NCI-H1694 (cell line): Measurements from ENCODE around the gene TGM4.
A peak's percentile ranks its signal among the peaks of the same experiment; 100 is the strongest.
"Not testable (repeated sequence)": the region's sequence is repeated elsewhere in the genome, so short reads cannot be mapped to it uniquely, and the experiment has no call there.

Source experiments
- DNase-seq: peaks from one replicate; lab custom pipeline; 2025; lab: John Stamatoyannopoulos, UW

TGM4 gene

DNA sequence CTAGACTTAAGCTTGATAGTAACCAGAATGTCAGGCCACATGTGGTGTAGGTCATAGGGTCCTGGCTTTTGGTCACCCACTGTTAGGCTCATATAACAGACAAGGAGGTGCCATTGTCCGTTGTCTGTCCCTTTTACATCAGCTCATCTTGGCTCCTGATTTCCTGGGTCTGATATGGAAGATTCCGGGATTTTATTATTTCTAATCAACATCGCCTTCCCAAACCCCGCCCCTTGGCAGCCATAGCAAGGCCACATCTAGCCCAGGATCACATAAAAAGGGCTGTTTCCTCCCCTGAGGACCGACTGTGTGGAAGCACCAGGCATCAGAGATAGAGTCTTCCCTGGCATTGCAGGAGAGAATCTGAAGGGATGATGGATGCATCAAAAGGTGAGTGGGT is at the start of gene TGM4:
TSS of gene TGM4 (plus strand) at position 301 of the 400 bp plus-strand sequence. CDS start at position 372, 71 bp downstream.
- no peak for DNase-seq

DNA sequence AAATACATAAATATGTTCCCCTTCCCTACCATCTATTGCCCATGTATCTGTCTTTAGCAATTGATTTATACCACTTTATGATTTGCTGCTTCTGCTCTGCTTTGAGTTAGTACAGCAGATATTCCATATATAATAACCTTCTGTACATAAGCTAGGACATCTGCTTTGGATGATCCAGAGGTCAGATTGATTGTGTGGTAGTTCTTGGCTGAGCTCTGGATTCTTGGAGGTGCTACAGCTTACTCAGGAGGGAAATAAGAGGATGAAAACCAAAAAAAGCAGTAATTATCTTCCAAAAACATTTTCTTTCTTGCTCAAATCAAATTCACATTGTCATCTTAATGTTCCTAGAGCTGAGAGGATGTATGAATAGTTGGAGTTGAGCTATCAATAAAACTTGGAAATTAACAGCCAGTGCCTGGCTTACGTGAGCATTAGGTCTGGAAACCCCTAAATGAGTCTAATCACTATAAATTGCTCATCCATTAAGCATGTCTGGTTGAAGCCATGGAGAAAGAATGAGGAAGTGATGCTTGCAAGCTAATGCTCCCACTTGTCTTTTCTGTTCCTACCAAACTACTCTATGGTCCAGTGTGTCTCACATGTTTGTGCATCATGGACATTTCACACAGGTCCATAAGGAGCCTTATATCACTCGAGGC is 49.0 kb upstream of the TGM4 start:
- DNase-seq = no peak

DNA sequence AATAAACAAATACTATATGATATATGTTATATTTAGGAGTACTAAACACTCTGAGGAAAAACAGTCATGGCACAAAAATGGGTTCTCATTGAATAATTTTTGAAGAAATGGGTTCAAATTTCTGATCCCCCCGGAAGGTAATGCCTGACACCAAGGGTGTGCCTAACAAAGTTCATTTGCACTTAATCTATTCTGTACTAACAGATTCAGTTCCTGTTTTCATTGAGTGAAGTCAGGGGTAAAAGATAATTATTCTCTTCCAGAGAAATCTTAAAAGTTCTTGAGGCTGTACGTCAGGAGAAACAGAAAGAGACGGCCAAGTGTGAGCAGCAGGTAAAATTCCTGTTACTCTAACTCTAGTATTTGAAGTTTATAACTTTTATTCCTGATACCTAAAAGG is 47.2 kb upstream of the TGM4 start:
- DNase-seq = no peak

DNA sequence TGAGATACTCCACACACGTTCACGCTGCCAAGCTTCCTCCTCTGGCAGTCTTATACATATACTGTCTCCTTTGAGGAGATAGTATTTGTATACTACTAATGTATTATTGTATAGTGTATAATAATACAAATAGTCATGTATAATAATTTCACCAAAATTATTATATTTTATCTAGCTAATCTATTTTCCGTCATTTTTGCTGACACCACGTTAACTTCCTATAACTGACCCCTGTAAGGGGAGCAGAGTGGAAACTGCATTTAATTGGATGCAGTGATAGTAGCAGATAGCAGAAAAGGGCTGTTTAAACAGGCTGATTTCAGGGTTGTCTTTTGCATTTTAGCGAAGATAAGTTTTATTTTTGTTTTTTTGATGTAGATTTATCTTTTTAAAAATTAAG is 43.2 kb upstream of the TGM4 start:
- DNase-seq = no peak

DNA sequence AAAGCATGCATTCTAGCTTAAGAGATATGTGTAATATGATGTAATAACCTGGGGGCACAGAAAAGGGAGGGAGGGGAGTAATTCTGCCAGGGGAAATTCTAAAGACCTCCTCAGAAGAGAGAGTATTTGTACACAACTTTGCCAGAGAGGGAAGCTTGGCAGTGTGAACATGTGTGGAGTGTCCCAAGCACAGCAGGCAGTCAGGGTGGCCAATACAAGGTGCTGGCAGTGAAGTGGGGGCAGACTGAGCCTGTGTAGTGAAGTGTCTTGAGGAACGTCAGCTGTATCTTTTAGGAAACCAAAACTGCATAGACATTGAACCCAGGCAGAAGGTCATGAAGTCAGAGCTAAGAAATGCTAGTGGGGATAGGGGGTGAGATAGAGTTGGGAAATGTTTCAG is 42.4 kb upstream of the TGM4 start:
- DNase-seq = no peak

DNA sequence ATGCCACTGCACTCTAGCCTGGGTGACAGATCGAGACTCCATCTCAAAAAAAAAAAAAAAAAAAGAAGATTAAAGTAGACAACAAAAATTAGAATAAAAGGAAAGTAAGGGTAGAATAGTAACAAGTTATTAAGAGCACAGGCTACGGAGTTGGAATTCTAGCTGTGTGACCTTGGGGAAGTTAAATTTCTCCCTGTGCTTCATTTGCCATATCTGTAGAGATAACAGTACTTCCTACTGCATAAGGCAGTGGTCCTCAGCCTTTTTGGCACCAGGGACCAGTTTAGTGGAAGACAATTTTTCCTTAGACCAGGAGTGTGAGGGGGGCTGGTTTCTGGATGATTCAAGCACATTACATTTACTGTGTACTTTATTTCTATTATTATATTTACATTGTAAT is 41.4 kb upstream of the TGM4 start:
- DNase-seq = no peak

DNA sequence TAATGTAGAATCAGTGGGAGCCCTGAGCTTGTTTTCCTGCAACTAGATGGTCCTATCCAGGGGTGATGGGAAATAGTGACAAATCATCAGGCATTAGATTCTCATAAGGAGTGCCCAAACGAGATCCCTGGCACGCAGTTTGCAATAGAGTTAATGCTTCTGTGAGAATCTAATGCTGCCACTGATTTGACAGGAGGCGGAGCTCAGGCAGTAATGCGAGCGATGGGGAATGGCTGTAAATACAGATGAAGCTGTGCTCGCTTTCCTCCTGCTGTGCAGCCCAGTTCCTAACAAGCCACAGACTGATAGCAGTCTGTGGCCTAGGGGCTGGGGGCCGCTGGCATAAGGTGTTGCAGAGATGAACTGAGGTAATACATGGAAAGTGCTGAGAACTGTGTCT is 41.0 kb upstream of the TGM4 start:
- no peak for DNase-seq

DNA sequence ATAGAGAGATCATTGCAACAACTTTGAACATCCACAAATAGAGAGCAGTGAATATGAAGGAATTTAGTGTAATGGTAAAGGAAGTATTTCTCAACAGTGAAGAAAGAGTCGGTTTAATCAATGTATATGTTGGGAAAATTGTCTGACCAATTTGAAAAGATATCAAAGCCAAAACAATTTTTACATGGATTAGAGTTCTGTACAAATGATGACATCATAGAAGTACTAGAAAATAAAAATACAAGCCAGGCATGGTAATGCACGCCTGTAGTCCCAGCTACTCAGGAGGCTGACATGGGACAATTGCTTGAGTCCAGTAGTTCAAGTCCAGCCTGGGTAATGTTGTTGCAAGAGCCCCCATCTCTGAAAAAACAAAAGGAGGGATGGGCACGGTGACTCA is 38.7 kb upstream of the TGM4 start:
- no peak for DNase-seq

DNA sequence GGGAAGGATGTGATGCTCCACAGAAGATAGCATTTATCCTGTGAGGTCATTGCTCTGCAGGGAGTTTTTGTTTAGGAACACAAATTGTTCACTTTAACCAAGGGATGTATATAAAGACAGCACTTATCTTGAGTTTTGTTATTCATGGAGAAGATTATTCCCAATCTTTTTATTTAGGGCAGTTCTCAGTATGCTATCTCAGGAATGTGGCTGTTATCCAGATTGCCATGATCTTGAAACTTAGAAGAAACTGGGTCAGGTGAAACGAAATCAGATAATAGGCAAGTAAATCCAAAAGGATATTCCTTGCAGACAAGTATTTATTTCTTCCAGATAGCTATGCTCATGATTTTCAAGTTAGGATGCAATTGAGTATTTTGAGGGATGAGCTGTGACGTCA is 32.0 kb upstream of the TGM4 start:
- DNase-seq = no peak

DNA sequence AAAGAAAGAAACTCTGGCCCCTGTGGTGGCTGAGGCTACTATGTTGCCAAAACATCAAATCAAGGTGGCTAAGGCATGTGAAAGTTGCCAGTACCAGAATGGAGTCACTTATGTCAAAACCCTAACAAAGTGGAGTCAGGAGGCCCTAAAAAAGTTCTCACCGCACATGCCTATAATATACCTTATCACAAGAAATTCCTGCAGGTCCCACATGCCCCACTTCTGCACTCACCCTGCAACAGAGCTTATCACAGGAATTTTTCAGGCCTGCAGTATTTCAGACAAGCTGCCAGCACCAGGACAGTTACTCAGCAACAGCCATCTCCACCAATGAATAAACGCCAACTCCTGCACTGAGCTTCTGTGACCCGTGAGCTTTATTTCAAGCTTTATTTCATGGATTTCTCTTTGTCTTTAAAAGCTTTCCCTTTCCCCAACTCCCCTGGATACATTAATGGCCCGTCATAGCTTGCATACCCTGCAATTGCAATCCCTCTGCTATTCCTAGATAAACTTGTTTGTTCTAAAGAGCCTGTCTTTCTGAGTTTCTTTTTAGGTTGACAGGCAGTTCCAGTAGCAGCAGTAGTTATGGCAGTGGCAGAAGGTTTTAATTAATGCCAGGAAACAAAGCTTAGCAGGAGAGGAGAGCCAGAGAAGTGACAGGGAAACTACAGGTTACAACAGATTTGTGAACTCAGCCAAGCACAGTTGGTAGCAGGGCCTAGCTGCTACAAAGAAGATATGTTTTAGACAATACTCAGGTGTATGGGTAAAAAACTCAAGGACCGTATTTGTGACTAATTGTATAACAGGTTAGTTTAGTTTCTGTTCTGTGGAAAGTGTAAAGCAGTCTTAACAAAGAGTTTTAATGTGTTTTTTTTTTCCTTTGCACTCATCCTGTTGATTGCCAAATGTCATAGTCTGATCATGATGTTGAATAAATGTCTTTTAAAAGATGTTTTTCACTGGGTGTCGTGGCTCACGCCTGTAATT is 28.6 kb upstream of the TGM4 start:
- DNase-seq = no peak

DNA sequence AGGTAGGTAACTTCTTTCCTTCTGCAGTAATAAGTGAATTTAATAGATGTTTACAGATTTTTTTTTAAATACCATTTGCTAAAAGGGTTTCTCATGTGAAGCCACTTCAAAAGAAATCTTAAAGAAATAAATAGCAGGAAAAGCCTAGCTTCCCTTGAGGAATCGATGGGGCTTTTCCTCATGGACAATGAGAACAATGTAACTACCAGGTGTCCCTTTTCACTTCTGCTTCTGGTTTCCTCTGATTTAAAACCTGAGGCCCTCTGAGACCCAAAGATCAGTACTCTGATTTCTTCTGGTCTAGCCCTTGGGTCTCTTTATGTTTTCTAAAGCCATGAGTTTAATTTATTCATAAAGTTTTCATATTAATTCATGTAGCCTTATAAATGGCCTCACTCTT is 25.8 kb upstream of the TGM4 start:
- no peak for DNase-seq

DNA sequence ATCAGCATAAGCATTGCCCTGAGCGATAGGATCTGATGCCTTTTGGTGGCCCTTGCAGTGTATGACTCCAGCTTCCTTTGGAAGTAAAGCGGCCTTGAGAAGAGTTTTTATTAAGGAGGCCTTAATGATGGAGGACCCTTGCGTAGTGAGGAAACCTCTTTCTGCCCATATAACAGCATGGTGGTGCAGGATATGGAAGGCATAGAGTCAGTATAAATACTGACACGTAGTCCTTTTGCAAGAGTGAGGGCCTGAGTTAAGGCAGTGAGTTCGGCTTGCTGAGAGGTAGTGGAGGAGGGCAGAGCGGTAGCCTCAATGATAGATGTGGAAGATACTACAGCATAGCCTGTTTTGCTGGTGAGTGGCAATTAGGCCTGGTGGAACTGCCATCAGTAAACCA is 17.7 kb upstream of the TGM4 start:
- not testable (repeated sequence) for DNase-seq

DNA sequence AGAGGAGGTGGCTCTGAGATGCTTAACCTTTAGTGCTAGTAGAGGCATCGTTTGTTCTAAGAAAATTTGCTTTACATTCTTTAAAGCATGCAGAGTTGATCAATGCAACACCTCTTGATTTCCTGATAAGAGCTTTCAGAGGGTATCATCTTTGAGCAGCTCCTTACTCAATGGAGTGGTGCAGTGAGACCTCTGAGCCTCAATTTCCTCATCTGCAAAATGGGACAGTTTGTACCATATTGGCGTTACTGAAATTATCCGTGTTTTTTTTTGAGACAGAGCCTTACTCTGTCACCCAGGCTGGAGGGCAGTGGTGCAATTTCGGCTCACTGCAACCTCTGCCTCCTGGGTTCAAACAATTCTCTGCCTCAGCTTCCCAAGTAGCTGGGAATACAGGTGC is 14.3 kb upstream of the TGM4 start:
- DNase-seq = no peak

DNA sequence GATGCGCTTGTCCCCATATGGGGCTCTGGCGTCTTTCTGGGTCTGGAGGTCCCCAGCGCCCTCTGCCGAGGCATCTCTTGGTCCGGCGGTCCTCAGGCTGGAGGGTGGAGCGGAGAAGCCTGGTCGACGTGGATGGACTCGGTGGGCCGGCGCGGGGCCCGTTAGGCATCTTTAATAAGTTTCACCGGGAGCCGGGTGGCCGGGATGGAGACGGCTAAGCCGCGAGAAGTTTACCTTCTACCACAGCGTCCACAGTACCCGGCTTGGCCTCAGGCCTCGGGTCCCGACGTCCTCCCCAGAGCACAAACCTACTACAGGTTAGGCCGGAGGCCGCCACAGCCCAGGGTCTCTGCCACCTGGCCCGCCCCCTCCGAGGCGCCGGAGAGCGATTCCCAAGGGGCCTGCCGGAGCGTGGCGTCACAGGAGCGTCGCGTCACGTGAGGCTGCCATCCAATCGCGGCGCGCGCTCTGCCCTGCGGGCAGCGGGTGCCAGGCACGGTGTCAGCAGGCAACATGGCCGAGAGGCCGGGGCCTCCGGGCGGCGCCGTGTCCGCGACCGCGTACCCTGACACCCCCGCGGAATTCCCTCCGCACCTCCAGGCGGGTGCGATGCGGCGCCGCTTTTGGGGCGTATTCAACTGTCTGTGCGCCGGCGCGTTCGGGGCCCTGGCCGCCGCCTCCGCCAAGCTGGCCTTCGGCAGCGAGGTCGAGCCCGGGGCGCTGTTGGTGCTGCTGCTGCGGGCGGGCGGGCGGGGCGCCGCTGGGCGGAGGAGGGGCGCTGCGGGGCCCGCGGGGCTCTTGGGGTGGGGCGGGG is 12.8 kb upstream of the TGM4 start, which contains the start of gene TMEM42:
TSS of gene TMEM42 (plus strand) at position 501 of the 814 bp plus-strand sequence. CDS start at position 514, 13 bp downstream.
- peak; percentile 19 for DNase-seq

DNA sequence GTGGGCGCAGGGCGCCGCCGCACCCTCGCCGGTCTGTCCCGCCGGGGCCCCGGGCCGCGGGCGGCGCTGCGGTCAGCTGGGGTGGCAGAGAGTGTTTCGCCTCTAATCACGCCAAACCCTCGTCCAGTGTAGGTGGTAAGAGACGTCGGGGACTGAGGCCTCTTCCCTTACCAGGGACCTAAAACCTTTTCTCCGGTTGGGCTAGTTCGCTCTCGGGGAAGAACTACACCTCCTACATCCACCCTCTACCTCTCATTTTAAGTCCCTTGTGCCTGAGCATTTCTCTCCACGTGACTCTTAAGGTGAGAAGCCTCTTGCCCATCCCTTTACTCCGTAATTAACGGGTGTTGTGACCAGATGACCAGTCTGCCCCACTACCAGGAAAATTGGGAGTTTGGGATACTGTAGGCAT is 12.2 kb upstream of the TGM4 start:
- DNase-seq = no peak

DNA sequence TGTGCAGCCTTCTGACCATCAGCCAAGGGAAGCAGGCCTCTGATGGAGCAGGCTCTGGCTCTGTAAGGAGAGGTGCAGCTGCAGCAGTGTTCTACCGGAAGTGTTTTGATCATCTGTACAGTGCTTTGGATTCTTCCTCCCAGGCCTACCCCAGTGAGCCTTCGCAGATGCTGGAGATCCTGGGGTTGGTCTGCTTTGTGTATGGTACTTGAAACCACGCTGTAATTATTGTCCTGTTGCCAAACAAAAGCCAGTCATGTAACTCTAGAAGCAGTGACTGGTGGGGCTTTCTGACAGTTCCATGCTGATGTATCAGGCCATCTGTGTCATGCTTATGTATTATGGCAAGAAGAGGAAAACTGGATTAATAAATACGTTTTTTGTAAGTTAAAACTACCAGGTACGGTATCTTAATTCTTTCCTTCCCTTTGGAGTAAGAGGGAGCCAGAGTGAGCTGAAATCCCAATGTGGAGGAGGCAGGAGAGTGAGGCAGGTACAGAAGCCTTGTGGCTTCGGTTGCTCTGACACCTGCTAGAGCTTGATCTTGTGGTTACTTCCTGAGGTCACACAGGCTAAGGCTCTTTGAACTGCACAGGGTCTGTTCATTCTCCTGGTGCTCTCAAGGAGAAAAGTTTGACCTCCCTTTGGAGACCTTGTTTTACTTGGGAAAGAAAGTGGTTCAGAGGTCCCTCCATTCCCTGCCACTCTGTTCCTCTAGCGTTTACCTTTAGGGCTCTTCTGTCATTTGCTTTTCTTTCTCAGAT is 9.0 kb upstream of the TGM4 start:
- DNase-seq = no peak

DNA sequence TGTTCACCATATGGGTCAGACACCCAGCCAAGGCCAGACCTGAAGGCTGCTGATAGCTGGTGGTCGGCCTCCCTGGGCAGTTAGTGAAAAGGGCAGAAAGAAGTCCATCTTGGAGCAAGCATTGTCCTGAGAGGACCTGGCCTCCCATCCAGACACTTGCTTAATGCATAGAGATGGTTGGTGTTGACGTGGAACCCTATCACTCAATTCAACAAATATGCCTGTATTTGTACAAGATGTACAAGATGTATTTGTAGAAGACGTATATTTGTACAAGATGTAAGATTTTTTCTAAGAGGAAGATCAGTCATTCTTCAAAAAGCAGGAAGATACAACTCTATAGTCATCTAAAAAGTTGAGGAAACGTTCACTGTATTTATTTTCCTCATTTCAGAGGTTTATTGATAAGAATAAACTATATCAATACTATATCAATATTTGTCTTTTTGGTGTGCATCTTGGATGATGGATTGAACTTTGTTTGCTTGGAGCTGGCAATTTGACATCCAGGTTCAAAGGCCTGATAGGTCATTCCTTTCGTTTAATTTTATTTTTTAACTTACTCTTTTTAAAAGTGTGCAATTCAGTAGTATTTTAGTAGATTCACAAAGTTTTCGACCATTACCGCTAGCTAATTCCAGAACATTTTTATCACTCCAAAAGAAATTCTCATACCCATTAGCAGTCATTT is 6.8 kb upstream of the TGM4 start:
- no peak for DNase-seq

DNA sequence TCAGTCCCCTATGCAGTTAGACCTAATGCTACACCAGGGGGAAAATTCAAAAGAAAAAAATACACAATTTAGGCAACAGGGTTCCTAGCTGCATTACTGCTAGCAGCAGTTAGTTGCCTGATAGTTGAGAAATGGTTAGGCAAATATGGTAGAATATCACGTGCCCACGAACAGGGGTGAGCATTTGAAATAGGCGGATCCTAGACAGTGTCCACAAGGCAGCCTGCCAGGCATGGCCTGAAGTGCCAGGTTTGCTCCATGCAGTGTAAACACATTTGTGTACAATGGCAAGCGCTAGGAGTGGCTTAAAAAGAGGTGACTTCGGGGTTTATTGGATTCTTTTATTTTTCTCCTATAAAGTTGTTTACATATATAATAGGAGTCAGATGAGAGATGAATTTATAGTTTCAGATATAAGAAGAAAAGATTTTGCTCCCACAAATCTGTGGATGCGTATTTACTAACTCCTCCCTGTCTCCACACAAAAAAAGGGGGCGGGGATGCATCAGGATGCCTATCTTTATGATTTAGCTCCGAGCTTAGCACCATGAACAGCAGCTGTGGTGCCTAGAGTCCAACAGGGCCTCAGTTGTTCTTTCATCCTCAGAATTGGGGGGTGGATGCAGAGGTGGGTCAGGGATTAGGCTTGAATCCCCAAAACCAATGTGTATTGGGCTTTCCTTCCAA is 3.9 kb upstream of the TGM4 start:
- no peak for DNase-seq

DNA sequence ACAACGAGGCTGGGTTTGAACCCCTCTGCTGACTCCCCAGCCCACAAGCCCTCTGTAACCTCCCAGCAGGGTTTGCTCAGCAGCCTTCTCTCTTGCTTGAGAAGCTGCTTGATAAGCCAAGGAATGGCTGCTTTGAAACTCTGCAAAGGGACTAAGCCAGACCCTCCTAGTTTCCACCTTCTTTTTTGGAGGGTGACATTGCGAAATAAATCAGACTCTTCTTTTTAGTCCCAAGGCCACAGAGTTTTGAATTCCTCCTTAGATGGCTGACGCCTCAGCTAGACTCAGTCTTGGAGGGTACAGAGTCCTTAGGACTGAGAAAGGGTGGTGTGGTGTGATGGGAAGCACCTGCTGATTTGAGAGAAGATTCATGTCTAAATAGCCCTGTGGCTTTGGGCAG is 1.2 kb downstream of the TGM4 start:
- no peak for DNase-seq

DNA sequence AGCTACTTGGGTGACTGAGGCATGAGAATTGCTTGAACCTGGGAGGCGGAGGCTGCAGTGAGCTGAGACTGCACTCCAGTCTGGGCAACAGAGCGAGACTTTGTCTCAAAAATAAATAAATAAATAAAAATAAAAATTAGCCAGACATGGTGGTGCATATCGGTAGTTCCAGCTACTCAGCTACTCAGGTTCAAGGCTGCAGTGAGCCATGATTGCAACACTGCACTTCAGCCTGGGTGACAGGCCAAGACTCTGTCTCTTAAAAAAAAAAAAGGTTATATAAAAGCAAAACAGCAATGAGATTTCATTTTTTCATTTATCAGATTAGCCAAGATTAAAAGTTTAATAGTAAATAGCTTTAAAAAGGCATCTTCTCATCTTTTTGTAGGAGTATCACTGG is 2.9 kb downstream of the TGM4 start:
- DNase-seq = no peak
